GM11168 (cell line): ENCODE data around the gene SIRPB2.

Experiments
- in situ Hi-C: fragments of 300-500 bp; cut with MboI; formaldehyde crosslinking; loops from one replicate; pipeline ENCODE4 v1.12.0; 2022; ENCODE audit warnings: low sequenced_read_pairs; ENCODE audit not compliant: unreplicated experiment

SIRPB2 gene

GRCh38 chr20:1491281-1491840 lies at the start of gene SIRPB2:
TSS of gene SIRPB2 (minus strand) at chr20:1491420. CDS start at chr20:1491359, 61 bp downstream.
- in situ Hi-C loops, result no loop called here

GRCh38 chr20:1539816-1540419 lies 48.7 kb upstream of the SIRPB2 start:
- in situ Hi-C loops, result no loop called here

GRCh38 chr20:1538655-1539054 lies 47.4 kb upstream of the SIRPB2 start:
- in situ Hi-C loops, result no loop called here

- in situ Hi-C loops, result no loop called here
Measured at GRCh38 chr20:1537731-1538058, 46.5 kb upstream of the SIRPB2 start.

GRCh38 chr20:1536893-1537730 lies 45.9 kb upstream of the SIRPB2 start:
- in situ Hi-C loops, result no loop called here

- in situ Hi-C loops, result no loop called here
Measured at GRCh38 chr20:1535420-1536175, 44.4 kb upstream of the SIRPB2 start.

- in situ Hi-C loops, result no loop called here
Measured at GRCh38 chr20:1534526-1534925, 43.3 kb upstream of the SIRPB2 start.

GRCh38 chr20:1533059-1533458 lies 41.8 kb upstream of the SIRPB2 start:
- in situ Hi-C loops, result no loop called here

- in situ Hi-C loops, result no loop called here
Measured at GRCh38 chr20:1528811-1529210, 37.6 kb upstream of the SIRPB2 start.

GRCh38 chr20:1527923-1528322 lies 36.7 kb upstream of the SIRPB2 start:
- in situ Hi-C loops, result no loop called here

- in situ Hi-C loops, result no loop called here
Measured at GRCh38 chr20:1526896-1527295, 35.7 kb upstream of the SIRPB2 start.

- in situ Hi-C loops, result no loop called here
Measured at GRCh38 chr20:1526310-1526709, 35.1 kb upstream of the SIRPB2 start.

- in situ Hi-C loops, result loop anchor here (25.0 kb wide), 1 partner anchor 238 kb away; no protein-coding TSS in a partner anchor
Measured at GRCh38 chr20:1524004-1524403, 32.8 kb upstream of the SIRPB2 start.

GRCh38 chr20:1517010-1517409 lies 25.8 kb upstream of the SIRPB2 start:
- in situ Hi-C loops, result loop anchor here (25.0 kb wide), 1 partner anchor 245 kb away; no protein-coding TSS in a partner anchor

GRCh38 chr20:1513801-1514200 lies 22.6 kb upstream of the SIRPB2 start:
- in situ Hi-C loops, result loop anchor here (25.0 kb wide), 1 partner anchor 248 kb away; no protein-coding TSS in a partner anchor

- in situ Hi-C loops, result loop anchor here (25.0 kb wide), 1 partner anchor 253 kb away; no protein-coding TSS in a partner anchor
Measured at GRCh38 chr20:1509237-1509636, 18.0 kb upstream of the SIRPB2 start.

- in situ Hi-C loops, result loop anchor here (25.0 kb wide), 1 partner anchor 254 kb away; no protein-coding TSS in a partner anchor
Measured at GRCh38 chr20:1508574-1508973, 17.4 kb upstream of the SIRPB2 start.

GRCh38 chr20:1507276-1507675 lies 16.1 kb upstream of the SIRPB2 start:
- in situ Hi-C loops, result loop anchor here (25.0 kb wide), 1 partner anchor 255 kb away; no protein-coding TSS in a partner anchor

- in situ Hi-C loops, result loop anchor here (25.0 kb wide), 1 partner anchor 256 kb away; no protein-coding TSS in a partner anchor
Measured at GRCh38 chr20:1505871-1506270, 14.7 kb upstream of the SIRPB2 start.

- in situ Hi-C loops, result loop anchor here (25.0 kb wide), 1 partner anchor 257 kb away; no protein-coding TSS in a partner anchor
Measured at GRCh38 chr20:1505361-1505760, 14.1 kb upstream of the SIRPB2 start.
